ENCODE data around the gene TP53I13. TPM values are rescaled to one million over a fixed set of nuclear protein-coding genes. Genes with fewer than 3 reads are reported as not detected.

TP53I13 gene
- total and polyA plus RNA-seq, 12 donors, result 24.0 to 106 (median 34.4) TPM

GRCh38 chr17:29616300-29617048 is 48.0 kb downstream of the TP53I13 start:
- intact Hi-C loops (cut with DNase I), result loop anchor here in 4 of 10 donors (5.0 to 10.0 kb wide), 4 partner anchors 158 to 318 kb away; partner anchors contain the start of gene SSH2 (in 2 of the 4)
- no peak for TF ChIP-seq CTCF (IDR thresholded peaks at IDR 0.05)
- H3K36me3 ChIP-seq, result peaks cover 0 to 5% (median 0%) of the 10 kb centered on the region in 9 donors
- DNase-seq, result no peak
- peaks cover 14 to 89% (median 72%) of the 10 kb centered on the region in 9 donors for H3K4me1 ChIP-seq
- H3K4me3 ChIP-seq, result peak overlapping the region; percentile 14 to 60 (median 50)
- no peak for ATAC-seq
- 62 to 68% methylated on average over 32 of the region's 32 CpGs for WGBS, 2 donors
- H3K27me3 ChIP-seq, result peaks cover 0 to 43% (median 0%) of the 10 kb centered on the region in 7 donors
- H3K27ac ChIP-seq, result peak overlapping the region in 2 of 10 donors; percentile 26 to 37
- H3K9me3 ChIP-seq, result no peaks in the 10 kb centered on the region

- WGBS, 2 donors, result 27 to 37% methylated on average over 16 of the region's 16 CpGs
- peaks cover 0 to 46% (median 0%) of the 10 kb centered on the region in 7 donors for H3K27me3 ChIP-seq
- peak; percentile 56 to 75 for DNase-seq
- H3K9me3 ChIP-seq, result no peaks in the 10 kb centered on the region
- peak in 7 of 9 donors; percentile 26 to 73 (median 41) for TF ChIP-seq CTCF (IDR thresholded peaks at IDR 0.05)
- peaks cover 14 to 95% (median 77%) of the 10 kb centered on the region in 9 donors for H3K4me1 ChIP-seq
- H3K27ac ChIP-seq, result peak overlapping the region in 1 of 10 donors; percentile 83
- ATAC-seq, result no peak
- peak overlapping the region in 7 of 10 donors; percentile 19 to 59 (median 39) for H3K4me3 ChIP-seq
- intact Hi-C loops (cut with DNase I), result loop anchor here in 4 of 10 donors (5.0 to 10.0 kb wide), 4 partner anchors 158 to 318 kb away; partner anchors contain the start of gene SSH2 (in 2 of the 4)
- H3K36me3 ChIP-seq, result peaks cover 0 to 5% (median 0%) of the 10 kb centered on the region in 9 donors
Observed at GRCh38 chr17:29617125-29617480, 48.6 kb downstream of the TP53I13 start.

- 18 to 25% methylated on average over 67 to 68 of the region's 68 CpGs for WGBS, 2 donors
- TF ChIP-seq CTCF (IDR thresholded peaks at IDR 0.05), result peak; percentile 11 to 85 (median 59)
- intact Hi-C loops (cut with DNase I), result loop anchor here in 4 of 10 donors (5.0 to 10.0 kb wide), 4 partner anchors 157 to 317 kb away; partner anchors contain the start of gene SSH2 (in 2 of the 4)
- ATAC-seq (peak in 5 of 8 donors; percentile 4 to 27 (median 5)), DNase-seq (peak in 1 of 2 donors; percentile 82)
- Histone ChIP-seq H3K36me3 (peaks cover 0 to 5% (median 0%) of the 10 kb centered on the region in 9 donors), H3K27ac (peak overlapping the region in 4 of 10 donors; percentile 4 to 89 (median 76)), H3K4me3 (peak overlapping the region in 9 of 10 donors; percentile 11 to 59 (median 39)), H3K9me3 (no peaks in the 10 kb centered on the region), H3K4me1 (peaks cover 14 to 97% (median 79%) of the 10 kb centered on the region in 9 donors), H3K27me3 (peaks cover 0 to 47% (median 0%) of the 10 kb centered on the region in 7 donors)
Observed at GRCh38 chr17:29617481-29618271, 49.2 kb downstream of the TP53I13 start.

Measured in heart right ventricle (tissue), 16 donors.